Umbilical cord (tissue), 2 donors: ENCODE measurements around the gene RPH3AL. TPM values are rescaled to one million over a fixed set of nuclear protein-coding genes. Genes with fewer than 3 reads are reported as not detected.

Experiments
- DNase-seq: peaks from one replicate; pipeline ENCODE4 v3.0.0-alpha.2; 2015; ENCODE audit warnings: low spot score
- total RNA-seq: library from RNA; depleted of rRNA; stranded (reverse); fragments of >200 nt; gene quantifications from one replicate; pipeline ENCODE4 v1.2.3, GENCODE V29; 2014; ENCODE audit warnings: low replicate concordance; ENCODE audit not compliant: insufficient read depth

The RPH3AL gene
- total RNA-seq, 1 donor from 2014 or later = 46.5 TPM

DNA sequence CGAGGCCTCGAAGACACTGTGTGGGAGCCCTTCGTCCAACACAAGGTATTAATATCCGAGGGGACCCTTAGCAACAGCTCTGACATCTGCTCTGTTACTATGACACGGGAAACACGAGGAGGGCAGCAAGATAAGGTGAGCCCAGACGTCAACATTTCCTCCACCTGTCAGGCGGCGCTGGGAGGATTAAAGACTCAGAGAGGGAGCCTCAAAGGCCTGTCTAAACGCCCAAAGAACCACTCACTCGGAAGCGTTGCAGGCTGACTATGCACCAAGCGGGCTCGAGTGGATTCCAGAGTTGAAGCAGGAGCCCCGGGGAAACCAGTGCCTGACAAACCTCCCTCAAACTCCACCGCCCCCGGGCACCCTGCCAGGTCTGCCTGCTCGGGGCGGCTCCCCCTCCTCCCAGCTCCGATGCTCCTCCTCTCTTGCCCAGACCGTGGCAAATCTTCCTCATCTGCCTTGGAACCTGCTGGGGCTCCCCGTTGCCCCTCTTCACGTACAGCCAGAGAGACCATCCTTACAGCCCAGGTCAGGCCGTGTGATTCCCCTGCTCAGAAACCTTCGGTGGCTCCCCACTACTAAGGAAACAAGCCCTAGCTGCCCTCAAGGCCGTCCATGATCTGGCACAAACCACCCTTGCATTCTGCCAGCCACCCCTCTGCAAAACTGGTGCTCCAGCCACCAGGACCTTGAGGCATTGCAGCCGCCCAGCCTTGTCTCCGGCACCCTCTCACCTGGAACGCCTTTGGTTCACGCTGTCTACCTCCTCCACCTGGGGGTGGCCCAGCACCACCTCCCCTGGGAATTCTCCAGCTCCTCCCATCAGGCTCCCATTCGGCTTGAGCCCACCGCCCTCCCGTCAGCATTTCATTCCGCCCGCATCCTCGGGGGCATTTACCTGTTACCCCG lies 16.2 kb downstream of the RPH3AL start:
- DNase-seq = peak; percentile 60

GRCh38 chr17:335691-336090 lies 16.9 kb downstream of the RPH3AL start:
- no peak for DNase-seq

- DNase-seq = no peak
Measured at GRCh38 chr17:334974-335481, 17.6 kb downstream of the RPH3AL start.

GRCh38 chr17:333626-334396 lies 18.8 kb downstream of the RPH3AL start:
- peak; percentile 77 for DNase-seq

- peak; percentile 87 for DNase-seq
Measured at GRCh38 chr17:332558-333322, 19.9 kb downstream of the RPH3AL start.

- no peak for DNase-seq
Measured at GRCh38 chr17:332023-332422, 20.6 kb downstream of the RPH3AL start.

- DNase-seq = peak; percentile 83
Measured at GRCh38 chr17:330993-331701, 21.5 kb downstream of the RPH3AL start.

GRCh38 chr17:329784-330420 lies 22.7 kb downstream of the RPH3AL start:
- DNase-seq = no peak

DNA sequence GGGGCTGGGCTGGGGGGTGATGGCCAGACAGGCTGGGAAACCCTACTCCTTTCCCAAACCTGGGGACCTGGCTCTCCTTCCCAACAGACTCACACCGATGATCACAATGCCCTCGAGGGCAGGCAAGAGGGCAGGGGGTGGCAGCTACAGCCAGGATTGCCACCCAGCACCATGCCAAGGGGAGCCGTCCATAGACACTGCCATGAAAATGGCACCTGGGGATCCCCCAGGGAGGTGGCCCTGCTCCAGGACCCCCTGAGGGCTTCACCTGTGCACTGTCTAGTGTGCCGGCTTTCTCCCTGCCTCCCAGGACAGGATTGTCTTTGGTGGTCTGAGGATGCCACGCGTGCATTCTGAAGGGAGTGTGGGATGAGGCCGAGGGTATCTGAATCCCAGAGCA lies 24.6 kb downstream of the RPH3AL start:
- no peak for DNase-seq

GRCh38 chr17:327296-327695 lies 25.3 kb downstream of the RPH3AL start:
- DNase-seq = no peak

GRCh38 chr17:326010-326621 lies 26.5 kb downstream of the RPH3AL start:
- no peak for DNase-seq

DNA sequence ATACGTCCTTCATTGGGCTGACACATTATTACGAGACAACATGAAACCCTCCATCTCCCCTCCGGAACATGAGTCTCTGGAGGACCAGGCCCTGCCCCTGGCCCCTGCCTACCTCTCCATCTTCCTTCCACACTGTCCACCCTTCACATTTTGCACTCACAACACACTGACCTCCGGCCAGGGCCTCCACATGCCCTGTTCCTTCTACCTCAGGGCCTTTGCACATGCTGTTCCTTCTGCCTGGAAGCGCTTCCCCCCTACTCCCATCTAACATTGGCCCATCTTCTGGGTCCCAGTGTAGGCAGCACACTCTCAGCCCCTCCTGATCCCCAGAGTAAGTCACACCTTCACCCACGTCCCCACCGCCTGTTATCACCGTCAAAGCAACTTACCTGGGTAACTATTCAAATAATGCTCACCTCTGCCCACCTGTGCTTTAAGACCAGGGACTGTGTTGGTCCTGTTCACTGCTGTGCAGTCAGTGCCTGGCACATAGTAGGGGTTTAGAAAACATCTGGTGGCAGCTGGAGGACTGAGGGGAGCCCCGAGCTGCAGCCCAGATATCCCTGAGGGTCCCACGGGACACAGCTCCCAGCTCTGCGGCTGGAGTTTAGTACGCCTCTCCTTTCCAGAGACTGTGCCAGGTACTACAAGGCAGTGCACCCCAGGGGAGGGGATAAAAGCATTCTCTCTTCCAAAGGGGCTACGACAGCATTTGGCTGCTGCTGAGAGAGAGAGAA lies 27.2 kb downstream of the RPH3AL start:
- no peak for DNase-seq

- DNase-seq = no peak
Measured at GRCh38 chr17:323721-324571, 28.7 kb downstream of the RPH3AL start.

DNA sequence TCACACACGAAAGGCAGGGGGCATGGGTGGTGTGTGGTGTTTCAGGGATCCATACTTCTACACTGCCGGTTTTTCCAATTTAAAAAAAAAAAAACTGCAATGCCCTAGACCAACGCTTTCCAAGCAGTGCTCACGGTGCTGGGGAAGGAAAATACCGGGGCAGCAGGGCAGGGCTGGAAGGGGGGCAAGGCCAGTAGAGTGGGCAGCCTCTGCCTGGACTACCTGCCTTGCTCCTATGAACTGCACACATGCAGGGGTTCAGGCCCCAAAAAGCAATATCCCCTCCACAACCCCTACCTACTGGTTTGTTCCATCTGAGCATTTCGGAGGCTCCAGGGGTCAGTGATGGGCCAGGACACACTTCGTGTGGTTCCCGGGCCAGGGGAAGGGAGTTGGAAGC lies 29.4 kb downstream of the RPH3AL start:
- no peak for DNase-seq

DNA sequence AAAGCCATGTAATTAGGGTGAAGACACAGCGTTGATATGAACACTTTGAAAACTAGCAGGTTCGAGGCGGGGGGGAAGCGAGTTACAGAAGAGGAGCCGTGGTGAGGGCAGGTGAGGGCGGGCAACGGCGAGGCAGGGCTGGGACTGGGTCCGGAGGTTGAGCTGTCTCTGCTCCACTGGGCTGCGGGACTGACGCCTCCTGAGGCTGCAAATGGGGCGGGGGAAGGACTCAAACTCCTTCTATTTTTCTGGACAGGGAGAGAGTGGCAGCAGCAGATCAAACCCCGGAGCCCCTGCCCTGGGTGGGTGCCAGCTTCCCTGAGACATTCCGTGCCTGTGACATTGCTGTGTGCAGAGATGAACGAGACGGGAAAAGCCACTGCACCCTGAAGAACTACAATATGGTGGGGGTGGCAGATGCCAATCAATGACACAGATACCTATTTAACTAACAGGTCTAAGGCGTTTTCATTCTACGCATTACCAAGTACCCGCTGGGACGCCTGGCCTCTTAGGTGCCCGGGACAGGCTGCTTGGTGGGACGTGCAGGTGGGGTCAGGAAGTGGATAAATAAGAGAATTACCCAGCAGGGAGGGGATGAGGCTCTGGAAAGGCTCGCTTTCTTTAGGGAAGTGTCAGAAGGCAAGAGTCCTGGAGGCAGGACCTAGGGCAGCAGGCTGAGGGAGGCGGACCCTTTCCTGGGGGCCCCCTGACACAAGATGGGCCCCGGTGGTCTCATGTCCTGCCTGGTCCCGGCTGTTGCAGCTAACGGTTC lies 30.4 kb downstream of the RPH3AL start:
- DNase-seq = no peak

DNA sequence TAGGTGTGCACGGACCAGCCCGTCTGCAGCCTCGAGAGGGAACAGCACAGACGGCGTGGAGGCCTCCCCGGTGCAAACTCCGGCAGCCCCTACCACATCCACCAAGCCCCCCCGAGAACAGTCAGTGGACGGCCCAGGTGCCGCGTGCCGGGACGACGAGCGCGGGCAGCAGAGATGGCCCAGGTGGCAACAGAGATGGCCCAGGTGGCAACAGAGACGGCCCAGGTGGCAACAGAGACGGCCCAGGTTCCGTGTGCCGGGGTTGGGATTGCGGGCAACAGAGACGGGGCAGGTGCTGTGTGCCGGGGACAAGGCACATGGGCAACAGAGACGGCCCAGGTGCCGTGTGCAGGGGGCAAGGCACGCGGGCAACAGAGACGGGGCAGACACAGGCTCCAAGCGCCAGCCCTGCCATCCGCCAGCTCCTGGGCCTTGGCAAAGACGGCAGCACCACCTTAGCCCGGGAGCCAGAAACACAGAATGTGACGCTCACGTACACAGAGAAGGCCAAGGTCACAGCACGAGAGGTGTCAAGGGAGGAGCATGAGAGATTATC lies 31.1 kb downstream of the RPH3AL start:
- no peak for DNase-seq

DNA sequence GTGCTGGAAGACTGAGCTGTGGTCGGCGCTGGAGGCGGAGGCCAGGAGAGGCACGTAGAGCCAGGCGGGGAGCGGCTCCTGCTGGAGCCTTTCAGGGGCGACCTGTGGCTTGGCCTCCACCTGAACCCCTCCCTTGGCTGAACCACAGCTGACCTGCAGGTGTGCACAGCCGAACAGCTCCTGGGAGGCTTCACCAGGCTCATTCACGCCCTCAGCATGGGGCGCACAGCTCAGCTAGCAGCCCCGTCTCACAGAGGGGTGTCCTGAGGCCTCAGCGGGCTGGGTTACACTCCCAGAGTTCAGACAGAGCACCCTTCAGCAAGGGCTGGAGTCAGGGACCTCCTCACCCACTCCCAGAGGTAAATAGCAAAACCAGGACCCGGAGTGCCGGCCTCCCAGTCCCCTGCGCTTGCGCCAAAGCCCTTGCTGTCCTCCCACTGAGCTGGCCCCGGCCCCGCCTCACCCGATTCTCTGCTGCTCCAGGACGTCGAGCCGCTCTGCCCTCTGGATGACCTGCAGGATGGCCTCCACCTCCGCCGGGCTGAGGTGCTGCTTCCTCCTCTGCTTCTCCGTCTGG lies 31.7 kb downstream of the RPH3AL start:
- DNase-seq = peak; percentile 57
